SK-N-SH (cell line): ENCODE data around the gene OR9A2. TPM values are rescaled to one million over a fixed set of nuclear protein-coding genes. Genes with fewer than 3 reads are reported as not detected.

ENCODE experiments used
- CTCF ChIA-PET: fragments of 300-600, 350-600 bp; formaldehyde crosslinking; extraction: SDS; loops from one replicate; lab custom pipeline; 2021; lab: Yijun Ruan, JAX
- POLR2A ChIA-PET: fragments of 350-600 bp; sonication (Branson Sonifier 250); formaldehyde crosslinking; extraction: SDS; loops from one replicate; lab custom pipeline; 2020; ENCODE audit warnings: antibody characterized with exemption, inconsistent platforms; lab: Yijun Ruan, JAX
- DNase-seq: peaks from one replicate; pipeline ENCODE4 v3.0.0; 2012
- H2AFZ ChIP-seq: fragments of 200-600 bp; sonication (generic); 2 replicates; pipeline ENCODE4 v1.8.1; 2016; ENCODE audit warnings: antibody characterized with exemption, mild to moderate bottlenecking, low read depth
- H3F3A ChIP-seq: fragments of 200-600 bp; sonication (generic); replicated peaks from 2 replicates; pipeline ENCODE3; 2016; ENCODE audit warnings: antibody characterized with exemption, mild to moderate bottlenecking; ENCODE audit not compliant: insufficient read depth
- H3K27ac ChIP-seq, 2 experiments: fragments of 200-500 bp in 1 of 2; fragments of 200-600 bp in 1 of 2; sonication (Bioruptor generic) in 1 of 2; sonication (generic), shearing (Covaris generic) in 1 of 2; 2 replicates each; pipeline versions ENCODE4 v1.5.1 to v1.6.1; 2014 to 2016; ENCODE audit warnings: low read depth in 2 of 2, inconsistent platforms in 1 of 2, low read length in 1 of 2, mild to moderate bottlenecking in 1 of 2, mixed read lengths in 1 of 2
- H3K27me3 ChIP-seq: fragments of 200-600 bp; sonication (generic), shearing (Covaris generic); 2 replicates; pipeline ENCODE4 v1.6.1; 2016; ENCODE audit warnings: mixed run types; ENCODE audit not compliant: insufficient read depth
- H3K36me3 ChIP-seq, 2 experiments: fragments of 200-500 bp in 1 of 2; fragments of 200-600 bp in 1 of 2; sonication (Bioruptor generic) in 1 of 2; sonication (generic) in 1 of 2; replicated peaks in 1 of 2; 2 replicates each; pipeline versions ENCODE3 to v1.5.1; 2014 to 2016; ENCODE audit warnings: low read length in 1 of 2, mild to moderate bottlenecking in 1 of 2; ENCODE audit not compliant: insufficient read depth in 2 of 2, control insufficient read depth in 1 of 2
- H3K4me1 ChIP-seq, 2 experiments: fragments of 200-500 bp in 1 of 2; fragments of 200-600 bp in 1 of 2; sonication (Bioruptor generic) in 1 of 2; sonication (generic), shearing (Covaris generic) in 1 of 2; 2 replicates each; pipeline versions ENCODE4 v1.5.1 to v1.6.1; 2014 to 2016; ENCODE audit warnings: low read depth in 1 of 2, low read length in 1 of 2, mixed run types in 1 of 2; ENCODE audit not compliant: insufficient read depth in 2 of 2, control insufficient read depth in 1 of 2
- H3K4me2 ChIP-seq: fragments of 200-600 bp; sonication (generic), shearing (Covaris generic); 2 replicates; pipeline ENCODE4 v1.6.1; 2017; ENCODE audit warnings: mixed run types
- H3K4me3 ChIP-seq, 2 experiments: fragments of 200-500 bp in 1 of 2; fragments of 200-600 bp in 1 of 2; sonication (Bioruptor generic) in 1 of 2; sonication (generic), shearing (Covaris generic) in 1 of 2; 2 replicates each; pipeline versions ENCODE4 v1.5.1 to v1.8.1; 2014 to 2016; ENCODE audit warnings: low read depth in 2 of 2, inconsistent platforms in 1 of 2, low read length in 1 of 2, mild to moderate bottlenecking in 1 of 2, mixed read lengths in 1 of 2, moderate library complexity in 1 of 2
- H3K79me2 ChIP-seq: fragments of 200-600 bp; sonication (generic); 2 replicates; pipeline ENCODE4 v1.8.1; 2017; ENCODE audit warnings: mild to moderate bottlenecking; ENCODE audit not compliant: insufficient read depth
- H3K9ac ChIP-seq: fragments of 200-600 bp; sonication (generic); 2 replicates; pipeline ENCODE4 v1.6.1; 2017; ENCODE audit warnings: mixed run types
- H3K9me2 ChIP-seq: fragments of 200-600 bp; sonication (generic); 2 replicates; pipeline ENCODE4 v1.6.1; 2017; ENCODE audit warnings: mixed run types
- H3K9me3 ChIP-seq: fragments of 200-600 bp; sonication (generic); 2 replicates; pipeline ENCODE4 v1.6.1; 2017; ENCODE audit warnings: mixed run types, mild to moderate bottlenecking, moderate library complexity
- H4K20me1 ChIP-seq: fragments of 200-600 bp; sonication (generic); 2 replicates; pipeline ENCODE4 v1.6.1; 2017; ENCODE audit warnings: mild to moderate bottlenecking, mixed run types; ENCODE audit not compliant: insufficient read depth
- FOXJ3 ChIP-seq: sonication (generic); formaldehyde crosslinking; IDR thresholded peaks from 2 replicates; pipeline ENCODE4 v1.5.1; 2020; ENCODE audit warnings: mild to moderate bottlenecking, missing genetic modification reagents
- GABPA ChIP-seq: IDR thresholded peaks from 2 replicates; pipeline ENCODE4 v1.4.0; 2012; ENCODE audit warnings: low read depth, mild to moderate bottlenecking
- JUND ChIP-seq: IDR thresholded peaks from 2 replicates; pipeline ENCODE4 v1.4.0; 2012
- POLR2AphosphoS5 ChIP-seq: IDR thresholded peaks from 2 replicates; pipeline ENCODE4 v1.6.1; 2012; ENCODE audit warnings: low read depth, low read length
- RCOR1 ChIP-seq: fragments of 150-350 bp; IDR thresholded peaks from 2 replicates; pipeline ENCODE4 v1.6.1; 2017; ENCODE audit warnings: antibody characterized with exemption, low read length
- RFX5 ChIP-seq: IDR thresholded peaks from 2 replicates; pipeline ENCODE4 v1.6.1; 2012; ENCODE audit warnings: mild to moderate bottlenecking, improper control_type of control experiment, low read length
- SMC3 ChIP-seq: IDR thresholded peaks from 2 replicates; pipeline ENCODE4 v1.6.1; 2012; ENCODE audit warnings: low read depth, low read length, improper control_type of control experiment
- TCF12 ChIP-seq: IDR thresholded peaks from 2 replicates; pipeline ENCODE4 v1.4.0; 2012
- WGBS: methylation state at CpG from one replicate; pipeline ENCODE4 v1.1.6; 2017; ENCODE audit warnings: low lambda C conversion rate; 5-methylcytosine and 5-hydroxymethylcytosine counted together
- polyA plus RNA-seq, 3 experiments: library from polyadenylated mRNA; depleted of rRNA; stranded (reverse); fragments of >200 nt; gene quantifications; 2 replicates each; pipeline ENCODE4 v1.2.3, GENCODE V29; 2012
- TF ChIP-seq, protein P1 (sequence below): IDR thresholded peaks from 2 replicates; pipeline ENCODE4; 2012
- TF ChIP-seq, protein P2 (sequence below): IDR thresholded peaks from 2 replicates; pipeline ENCODE4 v1.4.0; 2012; ENCODE audit warnings: low read depth
- TF ChIP-seq, protein P3 (sequence below): IDR thresholded peaks from 2 replicates; pipeline ENCODE4 v1.6.1; 2012; ENCODE audit warnings: mild to moderate bottlenecking, low read depth, low read length, moderate library complexity

Gene OR9A2
- polyA plus RNA-seq, 1 of the 3 experiments (the other 2 are of a cell fraction), result not detected

DNA sequence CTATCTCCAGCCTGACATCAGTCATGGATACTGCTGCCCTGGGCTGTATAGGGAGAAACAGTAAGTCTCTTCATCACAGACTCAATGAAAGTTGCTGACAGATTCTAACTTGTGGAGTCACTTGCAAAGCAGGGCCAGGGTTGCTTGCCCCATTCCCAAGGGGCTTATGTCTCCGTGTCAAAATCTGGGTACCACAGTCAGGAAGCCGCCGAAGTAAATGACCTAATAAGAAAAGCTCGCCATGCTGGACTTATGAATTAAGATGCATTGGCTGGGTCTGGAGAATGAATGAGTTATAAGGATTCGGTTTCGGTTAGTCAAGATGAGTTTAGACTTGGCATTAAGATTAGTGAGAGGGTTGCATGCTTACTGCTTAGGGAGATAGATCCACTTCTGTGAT, 14.4 kb upstream of the OR9A2 start:
- Histone ChIP-seq H3K79me2 (no peaks in the 10 kb centered on the region), H3K9me3 (no peaks in the 10 kb centered on the region), H3F3A (no peaks in the 10 kb centered on the region), H3K27ac (peak overlapping the region in 1 of 2 experiments; percentile 53; a peak in 2 of 4 replicates), H4K20me1 (no peaks in the 10 kb centered on the region), H3K27me3 (no peaks in the 10 kb centered on the region), H3K36me3 (no peaks in the 10 kb centered on the region), H3K4me3 (no peak overlapping the region), H3K9me2 (no peaks in the 10 kb centered on the region), H3K9ac (no peak overlapping the region), H2AFZ (no peak overlapping the region), H3K4me1 (0 out of 4 replicates have a peak, but pooled peaks cover 0 to 5% of the 10 kb centered on the region in 2 experiments), H3K4me2 (peak overlapping the region; percentile 4; the same call in 1 of the 2 replicates)
- no peak for DNase-seq
- TF ChIP-seq FOXJ3 (CRISPR knock-in tag) (no peak), POLR2AphosphoS5 (no peak), SMC3 (no peak), JUND (no peak), RFX5 (no peak), RCOR1 (no peak)
- TF ChIP-seq, protein P1, sequence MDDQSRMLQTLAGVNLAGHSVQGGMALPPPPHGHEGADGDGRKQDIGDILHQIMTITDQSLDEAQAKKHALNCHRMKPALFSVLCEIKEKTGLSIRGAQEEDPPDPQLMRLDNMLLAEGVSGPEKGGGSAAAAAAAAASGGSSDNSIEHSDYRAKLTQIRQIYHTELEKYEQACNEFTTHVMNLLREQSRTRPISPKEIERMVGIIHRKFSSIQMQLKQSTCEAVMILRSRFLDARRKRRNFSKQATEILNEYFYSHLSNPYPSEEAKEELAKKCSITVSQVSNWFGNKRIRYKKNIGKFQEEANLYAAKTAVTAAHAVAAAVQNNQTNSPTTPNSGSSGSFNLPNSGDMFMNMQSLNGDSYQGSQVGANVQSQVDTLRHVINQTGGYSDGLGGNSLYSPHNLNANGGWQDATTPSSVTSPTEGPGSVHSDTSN, result no peak; the same call in 1 of the 2 replicates
- TF ChIP-seq, protein P2, sequence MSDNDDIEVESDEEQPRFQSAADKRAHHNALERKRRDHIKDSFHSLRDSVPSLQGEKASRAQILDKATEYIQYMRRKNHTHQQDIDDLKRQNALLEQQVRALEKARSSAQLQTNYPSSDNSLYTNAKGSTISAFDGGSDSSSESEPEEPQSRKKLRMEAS, result no peak
- TF ChIP-seq, protein P3, sequence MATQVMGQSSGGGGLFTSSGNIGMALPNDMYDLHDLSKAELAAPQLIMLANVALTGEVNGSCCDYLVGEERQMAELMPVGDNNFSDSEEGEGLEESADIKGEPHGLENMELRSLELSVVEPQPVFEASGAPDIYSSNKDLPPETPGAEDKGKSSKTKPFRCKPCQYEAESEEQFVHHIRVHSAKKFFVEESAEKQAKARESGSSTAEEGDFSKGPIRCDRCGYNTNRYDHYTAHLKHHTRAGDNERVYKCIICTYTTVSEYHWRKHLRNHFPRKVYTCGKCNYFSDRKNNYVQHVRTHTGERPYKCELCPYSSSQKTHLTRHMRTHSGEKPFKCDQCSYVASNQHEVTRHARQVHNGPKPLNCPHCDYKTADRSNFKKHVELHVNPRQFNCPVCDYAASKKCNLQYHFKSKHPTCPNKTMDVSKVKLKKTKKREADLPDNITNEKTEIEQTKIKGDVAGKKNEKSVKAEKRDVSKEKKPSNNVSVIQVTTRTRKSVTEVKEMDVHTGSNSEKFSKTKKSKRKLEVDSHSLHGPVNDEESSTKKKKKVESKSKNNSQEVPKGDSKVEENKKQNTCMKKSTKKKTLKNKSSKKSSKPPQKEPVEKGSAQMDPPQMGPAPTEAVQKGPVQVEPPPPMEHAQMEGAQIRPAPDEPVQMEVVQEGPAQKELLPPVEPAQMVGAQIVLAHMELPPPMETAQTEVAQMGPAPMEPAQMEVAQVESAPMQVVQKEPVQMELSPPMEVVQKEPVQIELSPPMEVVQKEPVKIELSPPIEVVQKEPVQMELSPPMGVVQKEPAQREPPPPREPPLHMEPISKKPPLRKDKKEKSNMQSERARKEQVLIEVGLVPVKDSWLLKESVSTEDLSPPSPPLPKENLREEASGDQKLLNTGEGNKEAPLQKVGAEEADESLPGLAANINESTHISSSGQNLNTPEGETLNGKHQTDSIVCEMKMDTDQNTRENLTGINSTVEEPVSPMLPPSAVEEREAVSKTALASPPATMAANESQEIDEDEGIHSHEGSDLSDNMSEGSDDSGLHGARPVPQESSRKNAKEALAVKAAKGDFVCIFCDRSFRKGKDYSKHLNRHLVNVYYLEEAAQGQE, result no peak
- 61% methylated on average over 6 of the region's 6 CpGs for WGBS
- ChIA-PET CTCF (interaction anchor here (0.8 to 2.1 kb wide), 3 partner anchors 11 to 174 kb away, joined by 4 to 7 read pairs (median 4); partner anchors contain the start of gene OR6V1), POLR2A (no interaction called here)

- WGBS, result 32% methylated on average over 3 of the region's 3 CpGs
- CTCF ChIA-PET, result interaction anchor here (0.8 to 1.6 kb wide), 2 partner anchors 12 to 175 kb away, joined by 4 read pairs; partner anchors contain the start of gene OR6V1
- POLR2A ChIA-PET, result no interaction called here
- TF ChIP-seq, protein P2, result no peak
- TF ChIP-seq TCF12 (peak; percentile 61), GABPA (no peak)
- no peaks in the 10 kb centered on the region for H3K27me3 ChIP-seq
- H3K9me2 ChIP-seq, result no peaks in the 10 kb centered on the region
- no peaks in the 10 kb centered on the region for H3F3A ChIP-seq
- no peak overlapping the region for H2AFZ ChIP-seq
- no peak overlapping the region for H3K9ac ChIP-seq
- H3K4me2 ChIP-seq, result no peak overlapping the region
- no peak overlapping the region for H3K4me3 ChIP-seq
- H3K9me3 ChIP-seq, result no peaks in the 10 kb centered on the region
- H3K79me2 ChIP-seq, result no peaks in the 10 kb centered on the region
- DNase-seq, result no peak
- H3K36me3 ChIP-seq, result no peaks in the 10 kb centered on the region
- 0 out of 4 replicates have a peak, but pooled peaks cover 0 to 5% of the 10 kb centered on the region in 2 experiments for H3K4me1 ChIP-seq
- no peaks in the 10 kb centered on the region for H4K20me1 ChIP-seq
- no peak overlapping the region for H3K27ac ChIP-seq
Observed at GRCh38 chr7:143040209-143040715, 13.3 kb upstream of the OR9A2 start.
